GM23248 (cell line): ENCODE data around the gene PDE12.

ENCODE experiments used
- EZH2 ChIP-seq: fragments of 200-600 bp; sonication (generic); IDR thresholded peaks from 2 replicates; pipeline ENCODE4 v1.6.1; 2018; ENCODE audit warnings: antibody characterized with exemption, mild to moderate bottlenecking; ENCODE audit not compliant: insufficient read depth, poor library complexity, severe bottlenecking
- EZH2phosphoT487 ChIP-seq: fragments of 200-600 bp; sonication (generic); IDR thresholded peaks from 2 replicates; pipeline ENCODE4 v1.6.1; 2018; ENCODE audit warnings: antibody characterized with exemption, moderate library complexity, mild to moderate bottlenecking, low read depth; ENCODE audit not compliant: insufficient read depth

DNA sequence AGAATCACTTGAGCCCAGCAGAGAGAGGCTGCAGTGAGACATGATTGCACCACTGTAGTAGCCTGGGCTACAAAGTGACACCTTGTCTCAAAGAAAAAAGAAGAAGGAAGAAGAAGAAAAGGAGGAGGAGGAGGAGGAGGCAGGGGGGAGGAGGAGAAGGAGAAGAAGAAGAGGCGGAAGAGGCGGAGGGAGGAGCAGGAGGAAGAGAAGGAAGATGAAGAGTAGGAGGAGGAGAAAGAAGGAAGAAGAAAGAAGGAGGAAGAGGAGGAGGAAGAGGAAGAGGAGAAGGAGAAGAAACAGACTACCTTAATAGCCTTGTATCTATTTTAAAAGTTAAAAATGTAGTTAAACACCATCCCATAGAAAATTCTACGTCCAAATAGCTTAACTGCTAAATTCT is 60.2 kb downstream of the PDE12 start:
- no peak for TF ChIP-seq EZH2
- no peak for TF ChIP-seq EZH2phosphoT487
